WERI-Rb-1 (cell line): ENCODE results near the gene DHRSX.
A peak's percentile ranks its signal among the peaks of the same experiment; 100 is the strongest.

Experiments used
- DNase-seq: peaks from one replicate; pipeline ENCODE4 v3.0.0-alpha.2; 2020
- H3K27ac ChIP-seq: fragments of 250-450 bp; sonication (Bioruptor Pico); 2 replicates; pipeline ENCODE4 v1.5.1; 2020; ENCODE audit warnings: mild to moderate bottlenecking, moderate library complexity
- H3K27me3 ChIP-seq: fragments of 250-450 bp; sonication (Bioruptor Pico); 2 replicates; pipeline ENCODE4 v1.5.1; 2021; ENCODE audit warnings: mild to moderate bottlenecking, low read depth, moderate library complexity; ENCODE audit not compliant: insufficient read depth, severe bottlenecking
- H3K36me3 ChIP-seq: fragments of 250-450 bp; sonication (Bioruptor Pico); 2 replicates; pipeline ENCODE4 v1.5.1; 2020; ENCODE audit warnings: mild to moderate bottlenecking, moderate library complexity
- H3K4me3 ChIP-seq: 2 replicates; pipeline ENCODE4 v1.5.1; 2011; ENCODE audit warnings: low read depth, mild to moderate bottlenecking, control low read depth, low read length
- H3K9me3 ChIP-seq: fragments of 250-450 bp; sonication (Bioruptor Pico); 2 replicates; pipeline ENCODE4 v1.5.1; 2021; ENCODE audit warnings: mild to moderate bottlenecking, moderate library complexity; ENCODE audit not compliant: severe bottlenecking
- CTCF ChIP-seq: IDR thresholded peaks from 2 replicates; pipeline ENCODE4 v1.5.1; 2011; ENCODE audit warnings: low read depth, mild to moderate bottlenecking, control low read depth, inconsistent platforms, low read length

The DHRSX gene

GRCh38 chrX:2489446-2490445 lies 11.0 kb downstream of the DHRSX start:
- DNase-seq = peak; percentile 3
- no peaks in the 10 kb centered on the region for H3K9me3 ChIP-seq
- H3K27ac ChIP-seq = no peak overlapping the region
- peaks cover 59% of the 10 kb centered on the region for H3K36me3 ChIP-seq
- TF ChIP-seq CTCF = no peak
- no peak overlapping the region for H3K4me3 ChIP-seq
- H3K27me3 ChIP-seq = no peaks in the 10 kb centered on the region

GRCh38 chrX:2488621-2489285 lies 12.0 kb downstream of the DHRSX start:
- Histone ChIP-seq H3K36me3 (peaks cover 66% of the 10 kb centered on the region), H3K27me3 (no peaks in the 10 kb centered on the region), H3K9me3 (no peaks in the 10 kb centered on the region), H3K4me3 (no peak overlapping the region), H3K27ac (no peak overlapping the region)
- DNase-seq = peak; percentile 4
- TF ChIP-seq CTCF = no peak

- no peak overlapping the region for H3K4me3 ChIP-seq
- peaks cover 66% of the 10 kb centered on the region for H3K36me3 ChIP-seq
- H3K9me3 ChIP-seq = no peaks in the 10 kb centered on the region
- no peaks in the 10 kb centered on the region for H3K27me3 ChIP-seq
- H3K27ac ChIP-seq = no peak overlapping the region
- peak; percentile 3 for DNase-seq
- no peak for TF ChIP-seq CTCF
Observed at GRCh38 chrX:2487366-2487765, 13.4 kb downstream of the DHRSX start.

- no peak for TF ChIP-seq CTCF
- Histone ChIP-seq H3K36me3 (peaks cover 59% of the 10 kb centered on the region), H3K4me3 (no peak overlapping the region), H3K27me3 (no peaks in the 10 kb centered on the region), H3K9me3 (no peaks in the 10 kb centered on the region), H3K27ac (no peak overlapping the region)
- DNase-seq = no peak
Observed at GRCh38 chrX:2486476-2487133, 14.2 kb downstream of the DHRSX start.

- peaks cover 53% of the 10 kb centered on the region for H3K36me3 ChIP-seq
- H3K27ac ChIP-seq = no peak overlapping the region
- H3K27me3 ChIP-seq = no peaks in the 10 kb centered on the region
- TF ChIP-seq CTCF = no peak
- H3K9me3 ChIP-seq = no peaks in the 10 kb centered on the region
- DNase-seq = no peak
- H3K4me3 ChIP-seq = no peak overlapping the region
Observed at GRCh38 chrX:2485789-2486345, 14.9 kb downstream of the DHRSX start.
